ENCODE data around the gene TTL. TPM values are rescaled to one million over a fixed set of nuclear protein-coding genes. Genes with fewer than 3 reads are reported as not detected.

TTL gene
- total RNA-seq, 2 donors from 2014 or later: 61.1 to 89.6 TPM

- WGBS, 2 experiments (ENCODE audit: insufficient coverage in 1 of 2, insufficient read length in 1 of 2): 94% methylated on average over 3 of the region's 5 CpGs; no CpG with 5 or more reads in 1 of the 2 experiments
- no peak overlapping the region for H3K4me3 ChIP-seq (ENCODE audit: low read length)
- H3K27me3 ChIP-seq (ENCODE audit: control insufficient read depth, insufficient read depth, low read length, poor library complexity, severe bottlenecking): no peaks in the 10 kb centered on the region
- no peak for TF ChIP-seq CTCF (conservative IDR thresholded peaks at IDR 0.05)
- H3K9me3 Mint-ChIP-seq: no peaks in the 10 kb centered on the region
- H3K27me3 Mint-ChIP-seq (ENCODE audit: insufficient read depth): no peaks in the 10 kb centered on the region
- H3K4me3 Mint-ChIP-seq: no peak overlapping the region
- no peak overlapping the region for H3K9ac ChIP-seq (ENCODE audit: extremely low read depth, low read length, poor library complexity, severe bottlenecking)
- no peak for DNase-seq
- H3K27ac ChIP-seq (ENCODE audit: low read depth, low read length): no peak overlapping the region
- H3K36me3 ChIP-seq (ENCODE audit: control insufficient read depth, insufficient read depth, low read length): peaks cover 64% of the 10 kb centered on the region
- no peak overlapping the region for H3K27ac Mint-ChIP-seq
- H3K4me1 ChIP-seq (ENCODE audit: control insufficient read depth, insufficient read depth, low read length): no peaks in the 10 kb centered on the region
- H3K4me1 Mint-ChIP-seq: peaks cover 2% of the 10 kb centered on the region
- no peaks in the 10 kb centered on the region for H3K9me3 ChIP-seq (ENCODE audit: control insufficient read depth, low read length)
- peaks cover 35% of the 10 kb centered on the region for H3K36me3 Mint-ChIP-seq (ENCODE audit: low read depth)
Observed at GRCh38 chr2:112491946-112492345, 10.0 kb downstream of the TTL start.

GRCh38 chr2:112493048-112493447 lies 11.1 kb downstream of the TTL start:
- Mint-ChIP-seq H3K4me1 (peaks cover 2% of the 10 kb centered on the region), H3K36me3 (ENCODE audit: low read depth) (peaks cover 27% of the 10 kb centered on the region), H3K27me3 (ENCODE audit: insufficient read depth) (no peaks in the 10 kb centered on the region), H3K27ac (peak overlapping the region; percentile 61), H3K9me3 (no peaks in the 10 kb centered on the region), H3K4me3 (no peak overlapping the region)
- no peak overlapping the region for H3K27ac ChIP-seq (ENCODE audit: low read depth, low read length)
- peak; percentile 32 for TF ChIP-seq CTCF (conservative IDR thresholded peaks at IDR 0.05)
- no peak overlapping the region for H3K4me3 ChIP-seq (ENCODE audit: low read length)
- peaks cover 55% of the 10 kb centered on the region for H3K36me3 ChIP-seq (ENCODE audit: control insufficient read depth, insufficient read depth, low read length)
- H3K4me1 ChIP-seq (ENCODE audit: control insufficient read depth, insufficient read depth, low read length): no peaks in the 10 kb centered on the region
- no peaks in the 10 kb centered on the region for H3K27me3 ChIP-seq (ENCODE audit: control insufficient read depth, insufficient read depth, low read length, poor library complexity, severe bottlenecking)
- WGBS, 2 experiments (ENCODE audit: insufficient coverage in 1 of 2, insufficient read length in 1 of 2): 90% methylated on average over 3 of the region's 3 CpGs; no CpG with 5 or more reads in 1 of the 2 experiments
- H3K9me3 ChIP-seq (ENCODE audit: control insufficient read depth, low read length): no peaks in the 10 kb centered on the region
- no peak for DNase-seq
- no peak overlapping the region for H3K9ac ChIP-seq (ENCODE audit: extremely low read depth, low read length, poor library complexity, severe bottlenecking)

GRCh38 chr2:112493858-112494648 lies 12.1 kb downstream of the TTL start:
- no peak overlapping the region for H3K9ac ChIP-seq (ENCODE audit: extremely low read depth, low read length, poor library complexity, severe bottlenecking)
- no peak overlapping the region for H3K4me3 Mint-ChIP-seq
- peaks cover 50% of the 10 kb centered on the region for H3K36me3 ChIP-seq (ENCODE audit: control insufficient read depth, insufficient read depth, low read length)
- no peak for TF ChIP-seq CTCF (conservative IDR thresholded peaks at IDR 0.05)
- no peak overlapping the region for H3K27ac ChIP-seq (ENCODE audit: low read depth, low read length)
- no peak overlapping the region for H3K4me3 ChIP-seq (ENCODE audit: low read length)
- no peaks in the 10 kb centered on the region for H3K9me3 Mint-ChIP-seq
- no peaks in the 10 kb centered on the region for H3K27me3 ChIP-seq (ENCODE audit: control insufficient read depth, insufficient read depth, low read length, poor library complexity, severe bottlenecking)
- H3K4me1 ChIP-seq (ENCODE audit: control insufficient read depth, insufficient read depth, low read length): no peaks in the 10 kb centered on the region
- no peak for DNase-seq
- peaks cover 2% of the 10 kb centered on the region for H3K4me1 Mint-ChIP-seq
- no peaks in the 10 kb centered on the region for H3K9me3 ChIP-seq (ENCODE audit: control insufficient read depth, low read length)
- H3K36me3 Mint-ChIP-seq (ENCODE audit: low read depth): peaks cover 24% of the 10 kb centered on the region
- no peak overlapping the region for H3K27ac Mint-ChIP-seq
- 94 to 95% methylated on average over 7 to 9 of the region's 9 CpGs for WGBS, 2 experiments (ENCODE audit: insufficient coverage in 1 of 2, insufficient read length in 1 of 2)
- H3K27me3 Mint-ChIP-seq (ENCODE audit: insufficient read depth): no peaks in the 10 kb centered on the region

Data from endodermal cell (in vitro differentiated cells).